SJCRH30 (cell line): Measurements from ENCODE around the gene NDST1. TPM values are rescaled to one million over a fixed set of nuclear protein-coding genes. Genes with fewer than 3 reads are reported as not detected.

Source experiments
- DNase-seq, 2 experiments: peaks; one replicate each; pipeline ENCODE4 v3.0.0-alpha.2; 2015 to 2020
- H3K27ac ChIP-seq: fragments of 250-450 bp; sonication (Bioruptor Pico); 2 replicates; pipeline ENCODE4 v1.5.1; 2020; ENCODE audit warnings: mild to moderate bottlenecking, moderate library complexity
- H3K27me3 ChIP-seq: fragments of 250-450 bp; sonication (Bioruptor Pico); 2 replicates; pipeline ENCODE4 v1.5.1; 2020; ENCODE audit warnings: mild to moderate bottlenecking, moderate library complexity
- H3K36me3 ChIP-seq: fragments of 250-450 bp; sonication (Bioruptor Pico); 2 replicates; pipeline ENCODE4 v1.5.1; 2020; ENCODE audit warnings: mild to moderate bottlenecking, moderate library complexity
- H3K4me1 ChIP-seq: fragments of 250-450 bp; sonication (Bioruptor Pico); 2 replicates; pipeline ENCODE4 v1.5.1; 2020; ENCODE audit warnings: mild to moderate bottlenecking, moderate library complexity
- H3K4me3 ChIP-seq: fragments of 250-450 bp; sonication (Bioruptor Pico); 2 replicates; pipeline ENCODE4 v1.5.1; 2020; ENCODE audit warnings: mild to moderate bottlenecking, moderate library complexity
- H3K9me3 ChIP-seq: fragments of 250-450 bp; sonication (Bioruptor Pico); replicated peaks from 2 replicates; pipeline ENCODE4 v1.5.1; 2020; ENCODE audit warnings: mild to moderate bottlenecking, moderate library complexity
- total RNA-seq: library from RNA; depleted of rRNA; stranded (reverse); fragments of >200 nt; shearing (Covaris generic); gene quantifications from 2 replicates; pipeline ENCODE4 v1.2.3, GENCODE V29; 2014; rRNA removed

NDST1 gene
- total RNA-seq, 1 experiment from 2014 or later = 30.0 TPM

DNA sequence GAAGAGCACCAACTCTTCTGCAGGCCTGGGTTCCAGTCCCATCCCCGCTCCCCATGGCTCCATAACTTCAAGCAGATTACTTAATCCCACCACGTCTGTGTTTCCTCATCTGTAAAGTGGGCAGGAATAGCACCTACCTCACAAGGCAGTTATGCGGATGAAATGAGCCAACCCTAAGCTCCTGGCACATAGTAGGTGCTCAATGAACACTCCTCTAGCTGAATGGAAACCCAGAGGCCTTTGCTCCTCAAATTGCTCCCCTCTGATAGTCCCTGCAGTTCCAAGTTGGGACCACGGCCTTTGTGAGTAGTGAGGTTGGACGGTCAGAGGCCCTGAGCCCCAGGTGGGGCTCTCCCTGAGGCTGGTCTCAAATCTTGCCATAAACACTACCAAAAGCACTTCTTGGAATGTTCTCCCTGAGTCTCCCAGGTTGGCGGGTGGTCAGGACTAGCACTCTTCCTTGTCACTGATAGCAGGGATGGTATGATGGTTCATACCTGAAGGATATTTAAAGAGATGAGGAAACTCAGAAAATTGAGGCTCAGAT, 97.0 kb downstream of the NDST1 start:
- H3K27me3 ChIP-seq = no peaks in the 10 kb centered on the region
- H3K27ac ChIP-seq = no peak overlapping the region
- H3K36me3 ChIP-seq = no peaks in the 10 kb centered on the region
- no peaks in the 10 kb centered on the region for H3K9me3 ChIP-seq
- DNase-seq = no peak
- peaks cover 8% of the 10 kb centered on the region for H3K4me1 ChIP-seq
- H3K4me3 ChIP-seq = no peak overlapping the region

DNA sequence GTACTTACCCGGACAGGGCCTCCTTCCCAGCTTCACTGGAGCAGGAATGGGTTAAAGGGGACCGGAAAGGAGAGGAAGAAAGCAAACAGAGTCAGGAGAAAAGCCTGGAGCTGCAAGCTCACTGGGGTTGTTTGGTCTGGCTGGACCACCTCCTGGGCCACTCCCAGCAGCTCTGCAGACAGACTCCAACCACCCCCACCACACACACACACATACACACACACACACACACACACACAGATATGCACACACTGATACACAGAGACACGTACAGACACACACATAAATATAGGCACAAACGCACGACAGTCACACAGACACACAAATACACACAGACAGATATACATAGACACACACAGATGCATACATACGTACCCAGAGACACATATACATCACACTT, 97.6 kb downstream of the NDST1 start:
- Histone ChIP-seq H3K27ac (no peak overlapping the region), H3K4me1 (peaks cover 8% of the 10 kb centered on the region), H3K9me3 (no peaks in the 10 kb centered on the region), H3K27me3 (no peaks in the 10 kb centered on the region), H3K4me3 (no peak overlapping the region), H3K36me3 (no peaks in the 10 kb centered on the region)
- no peak for DNase-seq

DNA sequence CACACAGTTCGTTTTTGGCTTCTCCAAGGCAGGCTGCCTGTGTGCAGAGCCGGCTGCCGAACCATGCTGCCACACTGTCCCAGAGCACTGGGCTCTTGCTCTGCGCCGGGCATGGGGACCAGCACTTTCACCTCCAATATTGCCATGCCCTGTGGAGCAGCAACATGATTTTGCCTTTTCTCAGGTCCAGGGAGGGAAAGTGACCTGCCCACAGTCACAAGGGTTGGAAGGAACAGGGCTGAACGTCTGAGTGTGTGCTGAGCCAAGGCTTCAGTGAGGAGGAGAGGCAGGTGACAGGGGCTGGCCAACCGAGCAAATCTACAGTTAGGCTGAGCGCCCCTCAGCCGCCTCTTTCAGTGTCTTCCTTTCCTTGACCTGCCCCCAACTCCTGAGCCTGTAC, 98.5 kb downstream of the NDST1 start:
- peaks cover 7% of the 10 kb centered on the region; the same call in 1 of the 2 replicates for H3K4me1 ChIP-seq

DNA sequence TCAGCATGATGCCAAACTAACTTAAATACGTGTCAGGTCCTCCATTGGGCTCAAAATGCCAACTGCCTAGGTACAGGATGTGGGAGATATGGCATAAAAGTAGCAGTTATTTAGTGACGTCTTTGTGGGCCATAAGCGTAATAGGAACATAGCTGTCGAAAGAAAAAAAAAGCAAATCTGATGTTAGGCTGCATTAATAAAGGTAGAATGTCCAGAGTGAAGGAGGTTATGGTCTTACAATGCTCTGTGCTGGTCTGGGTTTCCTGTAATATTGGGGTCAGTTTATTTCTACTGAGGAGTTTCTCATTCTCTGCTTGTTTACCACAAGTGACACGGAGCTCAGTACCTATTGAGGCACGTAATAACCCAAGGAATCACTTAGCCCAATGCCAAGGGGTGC, 99.2 kb downstream of the NDST1 start:
- no peak overlapping the region for H3K27ac ChIP-seq
- H3K4me3 ChIP-seq = no peak overlapping the region
- peaks cover 7% of the 10 kb centered on the region; the same call in 1 of the 2 replicates for H3K4me1 ChIP-seq
- H3K27me3 ChIP-seq = no peaks in the 10 kb centered on the region
- DNase-seq = no peak
- no peaks in the 10 kb centered on the region for H3K36me3 ChIP-seq
- H3K9me3 ChIP-seq = no peaks in the 10 kb centered on the region

More for the DNA sequence above, 98.5 kb downstream of the NDST1 start:
- H3K27ac ChIP-seq = no peak overlapping the region
- H3K4me3 ChIP-seq = no peak overlapping the region
- no peak for DNase-seq
- H3K36me3 ChIP-seq = no peaks in the 10 kb centered on the region
- no peaks in the 10 kb centered on the region for H3K27me3 ChIP-seq
- no peaks in the 10 kb centered on the region for H3K9me3 ChIP-seq

Other genes starting within 250 kb of the NDST1 start
- gene CAMK2A, start 218.4 kb upstream of the NDST1 start, total RNA-seq = 0.41 and 0.42 TPM in 2 replicates
- 0.18 and 0.28 TPM in 2 replicates for gene ARSI, start 205.2 kb upstream of the NDST1 start, total RNA-seq
- gene TCOF1, start 150.4 kb upstream of the NDST1 start, total RNA-seq = 58.9 and 60.4 TPM in 2 replicates
- 0.12 TPM in 1 of 2 replicates, not detected in the other for gene CD74, start 95.2 kb upstream of the NDST1 start, total RNA-seq
- gene RPS14, start 58.4 kb upstream of the NDST1 start, total RNA-seq = 3,118 and 3,506 TPM in 2 replicates
- gene SYNPO, start 132.5 kb downstream of the NDST1 start, total RNA-seq = 2.3 and 3.2 TPM in 2 replicates
- 0.02 TPM in 1 of 2 replicates, not detected in the other for gene MYOZ3, start 153.1 kb downstream of the NDST1 start, total RNA-seq
- 50.5 and 55.2 TPM in 2 replicates for gene RBM22, start 192.9 kb downstream of the NDST1 start, total RNA-seq